Stimulated activated CD4-positive, alpha-beta T cell treated with anti-CD3 and anti-CD28 coated beads, Interleukin-1b, Interleukin-23, amount 100 ng/mL, for 24 hours (primary cell): Measurements from ENCODE around the gene TMEM50A.
"Not testable (repeated sequence)": the region's sequence is repeated elsewhere in the genome, so short reads cannot be mapped to it uniquely, and the experiment has no call there.

ENCODE experiments used
- DNase-seq, 4 experiments: peaks; one replicate each; pipeline ENCODE4 v3.0.0-alpha.2; 2020; ENCODE audit warnings: low read depth in 4 of 4, low spot score in 1 of 4

The TMEM50A gene

DNA sequence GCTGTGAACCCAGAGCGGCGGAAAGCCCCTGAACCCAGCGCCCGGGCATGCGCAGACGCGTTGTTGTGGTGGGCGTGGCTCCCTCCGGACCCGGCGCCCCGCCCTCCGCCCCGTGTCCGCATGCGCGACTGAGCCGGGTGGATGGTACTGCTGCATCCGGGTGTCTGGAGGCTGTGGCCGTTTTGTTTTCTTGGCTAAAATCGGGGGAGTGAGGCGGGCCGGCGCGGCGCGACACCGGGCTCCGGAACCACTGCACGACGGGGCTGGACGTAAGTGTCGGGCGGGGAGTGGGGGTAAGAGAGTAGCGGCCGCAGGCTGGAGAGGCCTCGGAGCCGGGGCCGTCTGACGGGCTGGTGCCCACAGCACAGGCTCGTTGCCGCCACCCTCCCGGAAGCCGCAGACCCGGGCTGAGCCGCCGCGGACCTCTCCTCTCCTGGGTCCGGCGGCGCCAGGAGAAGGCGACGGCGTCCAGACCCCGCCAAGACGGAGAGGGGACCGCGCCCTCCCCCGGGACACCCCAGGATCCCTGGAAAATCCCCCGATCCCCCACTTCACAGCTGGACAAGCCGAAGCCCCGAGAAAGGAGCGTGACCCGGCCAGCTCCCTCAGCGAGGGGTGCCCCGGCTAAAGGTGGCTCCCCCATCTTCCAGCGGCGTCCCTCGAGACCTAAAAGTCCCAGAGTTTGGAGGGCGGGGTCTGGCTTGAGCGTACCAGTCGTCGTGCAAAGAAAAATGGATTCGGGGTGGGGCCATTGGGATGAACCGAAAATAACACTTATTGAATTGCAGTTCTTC lies at the start of gene TMEM50A:
TMEM50A (plus strand) TSS at position 147 of the 794 bp plus-strand sequence. CDS start 2,153 bp downstream, outside the sequence.
- peak; percentile 62 to 81 (median 76) for DNase-seq

GRCh38 chr1:25288573-25289101 lies 49.5 kb upstream of the TMEM50A start:
- DNase-seq = not testable (repeated sequence)

DNA sequence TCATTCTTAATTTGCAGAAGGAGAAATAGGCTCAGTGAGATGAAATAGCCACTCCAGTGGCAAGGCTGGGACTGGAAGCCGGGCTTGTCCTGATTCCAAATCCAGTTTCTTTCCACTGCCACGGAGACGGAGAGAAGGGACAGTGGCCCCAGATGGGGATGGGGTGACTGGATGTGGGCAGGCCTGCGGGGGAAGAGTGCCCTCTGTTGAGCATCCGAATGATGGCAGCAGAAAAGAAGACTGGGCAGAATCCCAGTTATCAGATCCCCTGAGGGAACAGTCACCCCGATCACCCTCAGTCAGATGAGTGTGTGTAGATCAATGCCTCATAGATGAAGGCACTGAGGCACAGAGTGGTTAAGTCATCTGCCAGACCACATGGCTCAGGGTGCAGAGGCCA lies 48.1 kb upstream of the TMEM50A start:
- DNase-seq = not testable (repeated sequence)

- not testable (repeated sequence) for DNase-seq
Measured at GRCh38 chr1:25293426-25293825, 44.7 kb upstream of the TMEM50A start.

- not testable (repeated sequence) for DNase-seq
Measured at GRCh38 chr1:25294889-25295826, 43.0 kb upstream of the TMEM50A start.

- DNase-seq = not testable (repeated sequence)
Measured at GRCh38 chr1:25296501-25296900, 41.6 kb upstream of the TMEM50A start.

DNA sequence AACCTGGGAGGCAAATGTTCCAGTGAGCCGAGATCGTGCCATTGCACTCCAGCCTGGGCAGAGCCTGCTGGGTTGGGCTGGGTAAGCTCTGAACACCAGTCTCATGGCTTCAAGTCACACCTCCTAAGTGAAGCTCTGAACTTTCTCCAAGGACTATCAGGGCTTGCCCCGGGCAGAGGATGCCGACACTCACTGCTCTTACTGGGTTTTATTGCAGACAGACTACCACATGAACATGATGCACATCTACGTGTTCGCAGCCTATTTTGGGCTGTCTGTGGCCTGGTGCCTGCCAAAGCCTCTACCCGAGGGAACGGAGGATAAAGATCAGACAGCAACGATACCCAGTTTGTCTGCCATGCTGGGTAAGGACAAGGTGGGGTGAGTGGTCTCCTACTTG lies 37.4 kb upstream of the TMEM50A start:
- not testable (repeated sequence) for DNase-seq

DNA sequence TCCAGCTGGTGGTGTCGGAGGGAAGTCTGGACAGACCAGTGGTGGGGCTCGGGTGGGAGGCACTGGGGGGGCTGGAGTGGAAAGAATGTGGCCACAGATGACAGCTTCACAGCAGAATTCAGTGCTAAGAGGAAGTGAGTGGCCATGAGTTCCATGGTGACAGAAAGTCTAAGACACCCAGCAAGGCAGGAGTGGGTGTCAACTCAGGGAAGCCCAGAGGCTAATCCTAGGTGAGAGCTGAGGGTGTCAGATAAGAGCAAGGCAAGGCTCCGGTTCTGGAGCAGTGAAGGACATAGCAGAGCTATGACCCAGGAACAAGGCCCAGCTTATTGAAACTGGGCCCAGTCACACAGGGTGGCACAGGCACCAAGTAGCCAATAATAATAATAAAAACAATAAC lies 35.8 kb upstream of the TMEM50A start:
- not testable (repeated sequence) for DNase-seq

GRCh38 chr1:25304936-25305335 lies 33.2 kb upstream of the TMEM50A start:
- not testable (repeated sequence) for DNase-seq

- not testable (repeated sequence) for DNase-seq
Measured at GRCh38 chr1:25308168-25308567, 30.0 kb upstream of the TMEM50A start.

- not testable (repeated sequence) for DNase-seq
Measured at GRCh38 chr1:25309085-25309484, 29.0 kb upstream of the TMEM50A start.

GRCh38 chr1:25309486-25309885 lies 28.6 kb upstream of the TMEM50A start:
- not testable (repeated sequence) for DNase-seq

GRCh38 chr1:25312806-25313470 lies 25.2 kb upstream of the TMEM50A start:
- DNase-seq = not testable (repeated sequence)

- not testable (repeated sequence) for DNase-seq
Measured at GRCh38 chr1:25320314-25320938, 17.7 kb upstream of the TMEM50A start.

GRCh38 chr1:25322127-25322526 lies 16.0 kb upstream of the TMEM50A start:
- DNase-seq = not testable (repeated sequence)

DNA sequence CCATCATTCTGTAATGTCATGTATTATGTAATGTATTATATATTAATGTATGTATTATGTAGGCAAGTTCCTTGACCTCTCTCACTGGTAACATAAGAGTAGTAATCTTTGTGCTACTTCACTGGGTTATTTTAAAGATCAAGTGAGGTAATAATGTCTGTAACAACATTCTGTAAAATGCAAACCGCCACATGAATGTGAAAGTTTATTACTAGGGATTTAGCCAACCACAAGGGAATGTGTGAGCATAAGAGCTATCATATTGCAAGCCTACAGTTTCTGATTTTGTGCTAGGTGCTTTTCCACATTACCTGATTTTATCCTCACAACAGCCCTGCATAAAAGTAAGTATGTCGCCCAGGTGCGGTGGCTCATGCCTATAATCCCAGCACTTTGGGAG lies 13.7 kb upstream of the TMEM50A start:
- not testable (repeated sequence) for DNase-seq

GRCh38 chr1:25327864-25328790 lies 10.0 kb upstream of the TMEM50A start:
- not testable (repeated sequence) for DNase-seq

GRCh38 chr1:25328791-25329185 lies 9.3 kb upstream of the TMEM50A start:
- not testable (repeated sequence) for DNase-seq

- not testable (repeated sequence) for DNase-seq
Measured at GRCh38 chr1:25329336-25329735, 8.8 kb upstream of the TMEM50A start.
